Neuronal stem cell (in vitro differentiated cells): Measurements from ENCODE around the gene MKX.

Source experiments
- DNase-seq: peaks from one replicate; pipeline ENCODE4 v3.0.0-alpha.2; 2013; ENCODE audit warnings: low spot score
- H2AFZ ChIP-seq: one replicate; pipeline ENCODE4 v1.6.1; 2013; ENCODE audit warnings: mild to moderate bottlenecking, low read length, inconsistent platforms
- H2AK5ac ChIP-seq: 2 replicates; pipeline ENCODE4 v1.6.1; 2013; ENCODE audit warnings: low read depth, mild to moderate bottlenecking, inconsistent platforms, low read length, moderate library complexity, mixed read lengths
- H2BK120ac ChIP-seq: 2 replicates; pipeline ENCODE4 v1.6.1; 2013; ENCODE audit warnings: low read depth, mild to moderate bottlenecking, inconsistent platforms, low read length, moderate library complexity, mixed read lengths
- H2BK12ac ChIP-seq: one replicate; pipeline ENCODE4 v1.6.1; 2013; ENCODE audit warnings: low read length, inconsistent platforms
- H2BK15ac ChIP-seq: 2 replicates; pipeline ENCODE4 v1.6.1; 2013; ENCODE audit warnings: mild to moderate bottlenecking, low read length, inconsistent platforms, mixed read lengths
- H2BK5ac ChIP-seq: one replicate; pipeline ENCODE4 v1.6.1; 2013; ENCODE audit warnings: inconsistent platforms, mild to moderate bottlenecking, low read length, moderate library complexity
- H3K14ac ChIP-seq: one replicate; pipeline ENCODE4 v1.6.1; 2013; ENCODE audit warnings: low read length, inconsistent platforms
- H3K18ac ChIP-seq: 2 replicates; pipeline ENCODE4 v1.6.1; 2013; ENCODE audit warnings: low read length, inconsistent platforms
- H3K23ac ChIP-seq: 2 replicates; pipeline ENCODE4 v1.6.1; 2013; ENCODE audit warnings: low read depth, mild to moderate bottlenecking, mixed read lengths, low read length, inconsistent platforms; ENCODE audit not compliant: poor library complexity
- H3K27ac ChIP-seq: replicated peaks from 3 replicates; pipeline ENCODE4 v1.5.1; 2013; ENCODE audit warnings: low read length, inconsistent platforms
- H3K27me3 ChIP-seq, 3 experiments: 2 replicates each; pipeline ENCODE4 v1.6.1; 2013; ENCODE audit warnings: low read length in 3 of 3, mild to moderate bottlenecking in 2 of 3, inconsistent platforms in 1 of 3, low read depth in 1 of 3, mixed read lengths in 1 of 3, moderate library complexity in 1 of 3; ENCODE audit not compliant: control insufficient read depth in 3 of 3, insufficient read depth in 3 of 3
- H3K36me3 ChIP-seq, 2 donors: replicated peaks in 1 of 2; 2 replicates each; pipeline ENCODE4 v1.6.1; 2013; ENCODE audit warnings: low read length in 2 of 2; ENCODE audit not compliant: control insufficient read depth in 2 of 2, insufficient read depth in 2 of 2
- H3K4ac ChIP-seq: 2 replicates; pipeline ENCODE4 v1.6.1; 2013; ENCODE audit warnings: inconsistent platforms, mild to moderate bottlenecking, low read length, moderate library complexity
- H3K4me1 ChIP-seq, 2 donors: 1 replicate in 1 of 2; 2 replicates in 1 of 2; pipeline ENCODE4 v1.6.1; 2013; ENCODE audit warnings: low read length in 2 of 2, low read depth in 1 of 2; ENCODE audit not compliant: control insufficient read depth in 2 of 2, insufficient read depth in 1 of 2
- H3K4me2 ChIP-seq: one replicate; pipeline ENCODE4 v1.6.1; 2013; ENCODE audit warnings: mild to moderate bottlenecking, low read length, inconsistent platforms; ENCODE audit not compliant: insufficient read depth, poor library complexity, severe bottlenecking
- H3K4me3 ChIP-seq, 2 donors: 2 replicates each; pipeline ENCODE4 v1.5.1; 2013; ENCODE audit warnings: low read length in 2 of 2, mild to moderate bottlenecking in 2 of 2, inconsistent platforms in 1 of 2, moderate library complexity in 1 of 2
- H3K79me1 ChIP-seq: one replicate; pipeline ENCODE4 v1.6.1; 2013; ENCODE audit warnings: low read depth, mild to moderate bottlenecking, inconsistent platforms, low read length, moderate library complexity
- H3K9ac ChIP-seq: one replicate; pipeline ENCODE4 v1.6.1; 2013; ENCODE audit warnings: mild to moderate bottlenecking, low read depth, low read length, inconsistent platforms; ENCODE audit not compliant: poor library complexity
- H3K9me3 ChIP-seq, 2 donors: replicated peaks in 1 of 2; 2 replicates each; pipeline versions ENCODE3 to v1.6.1; 2013; ENCODE audit warnings: low read length in 2 of 2, mild to moderate bottlenecking in 2 of 2, inconsistent platforms in 1 of 2, low read depth in 1 of 2, mixed read lengths in 1 of 2, moderate library complexity in 1 of 2; ENCODE audit not compliant: control insufficient read depth in 2 of 2, insufficient read depth in 1 of 2
- H4K8ac ChIP-seq: one replicate; pipeline ENCODE4 v1.6.1; 2013; ENCODE audit warnings: low read depth, mild to moderate bottlenecking, inconsistent platforms, low read length, moderate library complexity
- H4K91ac ChIP-seq: one replicate; pipeline ENCODE4 v1.6.1; 2013; ENCODE audit warnings: low read length, low read depth, mild to moderate bottlenecking, inconsistent platforms; ENCODE audit not compliant: poor library complexity
- WGBS, 2 donors: extraction: QIAGEN DNeasy Blood & Tissue Kit; methylation state at CpG; one replicate each; pipeline ENCODE4 v1.1.7; 2013; ENCODE audit warnings: missing lambda C conversion rate in 2 of 2, mixed read lengths in 1 of 2; ENCODE audit not compliant: insufficient read length in 2 of 2, insufficient replicate concordance in 1 of 2; ENCODE audit errors: extremely low coverage in 2 of 2; 5-methylcytosine and 5-hydroxymethylcytosine counted together

Gene MKX

GRCh38 chr10:27748601-27749000 lies 3.0 kb upstream of the MKX start:
- no peak overlapping the region for H2BK12ac ChIP-seq
- DNase-seq: no peak
- no peaks in the 10 kb centered on the region for H3K79me1 ChIP-seq
- no peak overlapping the region for H3K4me3 ChIP-seq
- no peak overlapping the region for H3K14ac ChIP-seq
- peaks cover 28 to 90% (median 44%) of the 10 kb centered on the region in 3 experiments for H3K27me3 ChIP-seq
- H2BK120ac ChIP-seq: no peak overlapping the region
- peaks cover 10 to 12% of the 10 kb centered on the region in 2 donors for H3K4me1 ChIP-seq
- H3K23ac ChIP-seq: no peak overlapping the region
- H3K9me3 ChIP-seq: peaks cover 0 to 2% of the 10 kb centered on the region in 2 donors
- H3K18ac ChIP-seq: no peak overlapping the region
- H3K4ac ChIP-seq: no peak overlapping the region
- no peak overlapping the region for H3K9ac ChIP-seq
- no peak overlapping the region for H2AK5ac ChIP-seq
- H2BK5ac ChIP-seq: no peak overlapping the region
- no peak overlapping the region for H3K27ac ChIP-seq
- H2AFZ ChIP-seq: no peak overlapping the region
- no CpG with 5 or more reads among the region's 4 CpGs for WGBS, 2 donors
- no peak overlapping the region for H4K8ac ChIP-seq
- H3K4me2 ChIP-seq: no peak overlapping the region
- H2BK15ac ChIP-seq: no peak overlapping the region
- no peak overlapping the region for H4K91ac ChIP-seq
- H3K36me3 ChIP-seq: no peaks in the 10 kb centered on the region

GRCh38 chr10:27747096-27747451 lies 1.5 kb upstream of the MKX start:
- no CpG with 5 or more reads among the region's 10 CpGs for WGBS, 2 donors
- peaks cover 36 to 93% (median 58%) of the 10 kb centered on the region in 3 experiments for H3K27me3 ChIP-seq
- H3K79me1 ChIP-seq: no peaks in the 10 kb centered on the region
- H3K4me3 ChIP-seq: no peak overlapping the region
- H4K8ac ChIP-seq: no peak overlapping the region
- H3K27ac ChIP-seq: no peak overlapping the region
- H3K36me3 ChIP-seq: no peaks in the 10 kb centered on the region
- H2BK15ac ChIP-seq: no peak overlapping the region
- no peak overlapping the region for H3K9ac ChIP-seq
- H2AFZ ChIP-seq: no peak overlapping the region
- no peak overlapping the region for H2BK120ac ChIP-seq
- H3K23ac ChIP-seq: no peak overlapping the region
- no peak overlapping the region for H3K18ac ChIP-seq
- H2BK5ac ChIP-seq: no peak overlapping the region
- no peak overlapping the region for H3K14ac ChIP-seq
- H2AK5ac ChIP-seq: no peak overlapping the region
- H4K91ac ChIP-seq: no peak overlapping the region
- no peak overlapping the region for H3K4me2 ChIP-seq
- no peak for DNase-seq
- peaks cover 14 to 15% of the 10 kb centered on the region in 2 donors for H3K4me1 ChIP-seq
- H3K4ac ChIP-seq: no peak overlapping the region
- peaks cover 0 to 2% of the 10 kb centered on the region in 2 donors for H3K9me3 ChIP-seq
- H2BK12ac ChIP-seq: no peak overlapping the region

GRCh38 chr10:27746397-27747095 lies 927 bp upstream of the MKX start:
- peak overlapping the region; percentile 40 to 63 for H3K4me3 ChIP-seq
- H3K4me2 ChIP-seq: peak overlapping the region; percentile 86
- no CpG with 5 or more reads among the region's 25 CpGs for WGBS, 2 donors
- H3K27me3 ChIP-seq: peaks cover 36 to 91% (median 63%) of the 10 kb centered on the region in 3 experiments
- no peak overlapping the region for H3K23ac ChIP-seq
- no peak for DNase-seq
- no peak overlapping the region for H3K27ac ChIP-seq
- H2BK5ac ChIP-seq: no peak overlapping the region
- no peak overlapping the region for H3K14ac ChIP-seq
- no peak overlapping the region for H3K4ac ChIP-seq
- no peak overlapping the region for H2BK120ac ChIP-seq
- no peaks in the 10 kb centered on the region for H3K36me3 ChIP-seq
- H4K8ac ChIP-seq: no peak overlapping the region
- peak overlapping the region; percentile 96 for H2AFZ ChIP-seq
- H3K79me1 ChIP-seq: no peaks in the 10 kb centered on the region
- peak overlapping the region; percentile 1 for H3K18ac ChIP-seq
- no peak overlapping the region for H4K91ac ChIP-seq
- peaks cover 0 to 2% of the 10 kb centered on the region in 2 donors for H3K9me3 ChIP-seq
- no peak overlapping the region for H2BK15ac ChIP-seq
- H2BK12ac ChIP-seq: no peak overlapping the region
- H2AK5ac ChIP-seq: no peak overlapping the region
- peaks cover 14 to 17% of the 10 kb centered on the region in 2 donors for H3K4me1 ChIP-seq
- no peak overlapping the region for H3K9ac ChIP-seq

- Histone ChIP-seq H3K4me3 (peak overlapping the region; percentile 40 to 76), H3K9ac (peak overlapping the region; percentile 30), H3K9me3 (peaks cover 0 to 7% of the 10 kb centered on the region in 2 donors), H3K23ac (peak overlapping the region; percentile 75), H3K14ac (peak overlapping the region; percentile 87), H4K91ac (no peak overlapping the region), H2BK120ac (no peak overlapping the region), H3K18ac (peak overlapping the region; percentile 91), H4K8ac (peak overlapping the region; percentile 76), H2AFZ (peak overlapping the region; percentile 96), H3K79me1 (no peaks in the 10 kb centered on the region), H3K36me3 (no peaks in the 10 kb centered on the region), H3K27ac (no peak overlapping the region), H2AK5ac (peak overlapping the region; percentile 94), H3K27me3 (peaks cover 45 to 95% (median 78%) of the 10 kb centered on the region in 3 experiments), H2BK5ac (peak overlapping the region; percentile 13), H2BK12ac (peak overlapping the region; percentile 63), H3K4ac (peak overlapping the region; percentile 17), H2BK15ac (no peak overlapping the region), H3K4me2 (peak overlapping the region; percentile 86), H3K4me1 (peaks cover 17 to 18% of the 10 kb centered on the region in 2 donors)
- no CpG with 5 or more reads among the region's 78 CpGs for WGBS, 2 donors
- DNase-seq: no peak
Measured at GRCh38 chr10:27744802-27745731, 552 bp downstream of the MKX start.
